ENCODE data around the gene RPL29. TPM values are rescaled to one million over a fixed set of nuclear protein-coding genes. Genes with fewer than 3 reads are reported as not detected.
"Not testable (repeated sequence)": the region's sequence is repeated elsewhere in the genome, so short reads cannot be mapped to it uniquely, and the experiment has no call there.

Gene RPL29
- 1,000 to 10,000 TPM; 1,575 to 1,589 TPM for total RNA-seq

- H3K4me3 Mint-ChIP-seq = peak within 1 kb of the TSS; percentile 100
- H3K36me3 Mint-ChIP-seq = peaks cover 47% of the 10 kb centered on the region
- H3K9me3 Mint-ChIP-seq = no peaks in the 10 kb centered on the region
- peaks cover 3% of the 10 kb centered on the region for H3K27me3 Mint-ChIP-seq
- H3K27ac Mint-ChIP-seq = peak within 1 kb of the TSS; percentile 99
- DNase-seq = peak; percentile 90
- peaks cover 25% of the 10 kb centered on the region for H3K4me1 Mint-ChIP-seq
These were observed at the start of gene RPL29 for GRCh38 chr3:51995346-51996163. TSS of gene RPL29 (minus strand) at chr3:51995895. CDS start at chr3:51995461, 434 bp downstream.

GRCh38 chr3:52044869-52045619, 49.3 kb upstream of the RPL29 start:
- Mint-ChIP-seq H3K36me3 (peaks cover 7% of the 10 kb centered on the region), H3K9me3 (no peaks in the 10 kb centered on the region), H3K27ac (no peak overlapping the region), H3K4me1 (peaks cover 10% of the 10 kb centered on the region), H3K27me3 (no peaks in the 10 kb centered on the region), H3K4me3 (no peak overlapping the region)
- no peak for DNase-seq

DNA sequence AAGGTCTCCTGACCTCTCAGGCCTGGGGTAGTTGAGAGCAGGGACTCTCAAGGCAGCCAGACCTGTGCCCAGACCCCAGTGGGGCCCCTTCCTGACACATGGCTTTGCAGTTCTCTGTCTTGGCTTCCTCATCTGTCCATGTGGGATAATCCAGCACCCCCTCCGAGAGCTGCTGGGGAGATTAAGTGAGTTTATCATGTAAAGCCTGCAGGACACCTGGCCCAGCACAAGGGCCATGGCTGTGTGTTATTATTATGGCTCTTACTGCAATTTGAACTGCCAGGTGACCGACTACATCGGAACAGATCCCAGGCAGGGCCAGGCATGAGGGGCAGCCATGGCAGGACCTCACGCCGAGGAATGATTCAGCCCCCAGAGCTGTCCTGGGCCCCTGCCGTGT, 48.1 kb upstream of the RPL29 start:
- Mint-ChIP-seq H3K4me3 (no peak overlapping the region), H3K27me3 (no peaks in the 10 kb centered on the region), H3K36me3 (no peaks in the 10 kb centered on the region), H3K27ac (no peak overlapping the region), H3K9me3 (no peaks in the 10 kb centered on the region), H3K4me1 (peaks cover 4% of the 10 kb centered on the region)
- no peak for DNase-seq

GRCh38 chr3:52043039-52043438, 47.3 kb upstream of the RPL29 start:
- H3K36me3 Mint-ChIP-seq, H3K27ac Mint-ChIP-seq, H3K4me1 Mint-ChIP-seq, DNase-seq, H3K27me3 Mint-ChIP-seq, H3K4me3 Mint-ChIP-seq, H3K9me3 Mint-ChIP-seq: not testable (repeated sequence)

DNA sequence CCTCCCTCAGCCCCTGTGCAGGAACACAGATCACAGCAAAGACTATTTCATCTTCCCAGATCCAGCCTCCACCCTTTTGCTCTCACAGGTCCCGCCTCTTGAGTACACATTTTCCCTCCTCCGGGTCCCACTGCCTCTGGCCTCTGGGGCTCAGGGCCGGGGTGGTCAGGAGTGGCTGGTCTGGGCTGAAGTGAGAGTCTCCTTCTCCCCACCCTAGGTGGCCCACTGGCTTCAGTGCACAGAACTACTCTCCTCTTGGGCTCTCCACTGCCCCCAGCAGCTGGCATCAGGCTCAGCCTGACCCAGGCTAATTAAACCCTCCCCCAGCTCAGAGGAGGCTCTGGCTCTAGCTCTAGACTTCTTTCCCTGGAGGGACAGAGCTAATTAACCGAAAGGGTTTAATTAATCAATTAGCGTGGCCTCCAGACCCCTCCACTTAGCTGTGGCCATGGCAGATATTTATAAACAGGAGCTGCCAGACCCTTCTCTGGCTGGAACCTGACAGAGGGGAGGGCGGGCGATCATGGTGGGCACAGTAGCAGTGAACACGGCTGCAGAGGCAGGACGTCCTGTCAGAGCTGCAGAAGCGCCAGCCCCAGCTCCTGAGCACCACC, 45.5 kb upstream of the RPL29 start:
- Mint-ChIP-seq H3K9me3 (no peaks in the 10 kb centered on the region), H3K36me3 (no peaks in the 10 kb centered on the region), H3K27me3 (no peaks in the 10 kb centered on the region), H3K27ac (no peak overlapping the region), H3K4me3 (no peak overlapping the region), H3K4me1 (no peaks in the 10 kb centered on the region)
- no peak for DNase-seq

- H3K4me3 Mint-ChIP-seq = no peak overlapping the region
- no peaks in the 10 kb centered on the region for H3K36me3 Mint-ChIP-seq
- no peak overlapping the region for H3K27ac Mint-ChIP-seq
- H3K27me3 Mint-ChIP-seq = no peaks in the 10 kb centered on the region
- no peak for DNase-seq
- no peaks in the 10 kb centered on the region for H3K9me3 Mint-ChIP-seq
- H3K4me1 Mint-ChIP-seq = no peaks in the 10 kb centered on the region
These were observed 44.9 kb upstream of the RPL29 start for GRCh38 chr3:52040600-52040999.

DNA sequence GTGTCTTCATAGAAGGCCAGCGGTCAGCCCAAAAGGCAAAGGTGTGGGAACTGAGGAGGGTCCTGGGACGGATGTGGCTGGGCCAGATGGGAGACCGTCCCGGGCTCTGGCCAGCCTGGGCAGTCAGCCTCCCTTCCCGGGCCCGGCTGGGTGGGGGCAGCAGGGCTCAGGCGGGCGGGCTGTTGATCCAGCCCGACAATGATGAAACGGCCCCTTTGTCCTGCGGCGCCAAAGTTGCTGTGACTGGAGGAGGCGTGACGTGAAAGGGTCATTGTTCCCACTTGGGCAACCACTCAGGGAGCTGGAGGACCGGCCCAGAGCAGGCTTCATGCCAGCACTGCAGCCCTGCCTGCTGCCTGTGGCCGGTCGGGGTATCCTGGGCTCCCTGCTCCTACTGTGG, 44.2 kb upstream of the RPL29 start:
- Mint-ChIP-seq H3K4me3 (no peak overlapping the region), H3K4me1 (no peaks in the 10 kb centered on the region), H3K9me3 (no peaks in the 10 kb centered on the region), H3K36me3 (no peaks in the 10 kb centered on the region), H3K27me3 (no peaks in the 10 kb centered on the region), H3K27ac (no peak overlapping the region)
- no peak for DNase-seq

GRCh38 chr3:52039426-52039825, 43.7 kb upstream of the RPL29 start:
- Mint-ChIP-seq H3K4me3 (no peak overlapping the region), H3K27ac (no peak overlapping the region)

GRCh38 chr3:52038227-52038626, 42.5 kb upstream of the RPL29 start:
- no peaks in the 10 kb centered on the region for H3K9me3 Mint-ChIP-seq

More at GRCh38 chr3:52039426-52039825, 43.7 kb upstream of the RPL29 start:
- Mint-ChIP-seq H3K9me3 (no peaks in the 10 kb centered on the region), H3K36me3 (no peaks in the 10 kb centered on the region), H3K4me1 (no peaks in the 10 kb centered on the region), H3K27me3 (no peaks in the 10 kb centered on the region)
- no peak for DNase-seq

GRCh38 chr3:52037291-52037690, 41.6 kb upstream of the RPL29 start:
- H3K27ac Mint-ChIP-seq = no peak overlapping the region
- H3K4me1 Mint-ChIP-seq = no peaks in the 10 kb centered on the region
- no peak overlapping the region for H3K4me3 Mint-ChIP-seq
- no peak for DNase-seq
- no peaks in the 10 kb centered on the region for H3K27me3 Mint-ChIP-seq
- no peaks in the 10 kb centered on the region for H3K9me3 Mint-ChIP-seq
- no peaks in the 10 kb centered on the region for H3K36me3 Mint-ChIP-seq

More at GRCh38 chr3:52038227-52038626, 42.5 kb upstream of the RPL29 start:
- Mint-ChIP-seq H3K27me3 (no peaks in the 10 kb centered on the region), H3K4me3 (no peak overlapping the region), H3K36me3 (no peaks in the 10 kb centered on the region), H3K4me1 (no peaks in the 10 kb centered on the region), H3K27ac (no peak overlapping the region)
- no peak for DNase-seq

- Mint-ChIP-seq H3K36me3 (no peaks in the 10 kb centered on the region), H3K27me3 (no peaks in the 10 kb centered on the region), H3K4me3 (no peak overlapping the region), H3K4me1 (no peaks in the 10 kb centered on the region), H3K27ac (no peak overlapping the region), H3K9me3 (no peaks in the 10 kb centered on the region)
- no peak for DNase-seq
These were observed 41.1 kb upstream of the RPL29 start for GRCh38 chr3:52036829-52037228.

- no peak for DNase-seq
- H3K36me3 Mint-ChIP-seq = no peaks in the 10 kb centered on the region
- no peak overlapping the region for H3K4me3 Mint-ChIP-seq
- no peaks in the 10 kb centered on the region for H3K27me3 Mint-ChIP-seq
- no peaks in the 10 kb centered on the region for H3K4me1 Mint-ChIP-seq
- no peak overlapping the region for H3K27ac Mint-ChIP-seq
- no peaks in the 10 kb centered on the region for H3K9me3 Mint-ChIP-seq
These were observed 40.6 kb upstream of the RPL29 start for GRCh38 chr3:52036222-52036694.

GRCh38 chr3:52034651-52035050, 39.0 kb upstream of the RPL29 start:
- DNase-seq = no peak
- H3K4me1 Mint-ChIP-seq = no peaks in the 10 kb centered on the region
- H3K9me3 Mint-ChIP-seq = no peaks in the 10 kb centered on the region
- H3K36me3 Mint-ChIP-seq = no peaks in the 10 kb centered on the region
- no peaks in the 10 kb centered on the region for H3K27me3 Mint-ChIP-seq
- H3K27ac Mint-ChIP-seq = no peak overlapping the region
- H3K4me3 Mint-ChIP-seq = no peak overlapping the region

DNA sequence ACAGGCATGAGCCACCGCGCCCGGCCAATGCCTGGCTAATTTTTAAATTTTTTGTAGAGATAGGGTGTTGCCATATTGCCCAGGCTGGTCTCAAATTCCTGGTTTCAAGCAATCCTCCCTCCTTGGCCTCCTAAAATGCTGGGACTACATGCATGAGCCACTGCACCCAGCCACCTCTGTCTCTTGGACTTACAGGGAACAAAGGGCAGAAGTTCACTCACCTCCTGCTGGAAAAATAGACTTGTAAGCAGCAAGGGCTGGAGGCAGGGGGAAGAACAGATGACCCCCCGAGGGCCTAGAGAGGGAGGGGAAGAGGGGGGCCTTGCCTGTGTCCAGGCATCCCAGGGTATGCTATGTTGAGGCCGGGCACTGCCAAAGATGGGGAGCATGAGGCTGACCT, 38.5 kb upstream of the RPL29 start:
- Mint-ChIP-seq H3K36me3 (no peaks in the 10 kb centered on the region), H3K9me3 (no peaks in the 10 kb centered on the region)

GRCh38 chr3:52033748-52034147, 38.1 kb upstream of the RPL29 start:
- H3K4me3 Mint-ChIP-seq, H3K27me3 Mint-ChIP-seq, H3K9me3 Mint-ChIP-seq, H3K4me1 Mint-ChIP-seq, H3K36me3 Mint-ChIP-seq, H3K27ac Mint-ChIP-seq, DNase-seq: not testable (repeated sequence)

More for the DNA sequence above, 38.5 kb upstream of the RPL29 start:
- H3K27me3 Mint-ChIP-seq = no peaks in the 10 kb centered on the region
- H3K4me1 Mint-ChIP-seq = no peaks in the 10 kb centered on the region
- H3K4me3 Mint-ChIP-seq = no peak overlapping the region
- no peak overlapping the region for H3K27ac Mint-ChIP-seq
- DNase-seq = no peak

Data from activated naive CD8-positive, alpha-beta T cell treated with anti-CD3 and anti-CD28 coated beads for 36 hours (primary cell).